ENCODE measurements around the gene ZFP62. TPM values are rescaled to one million over a fixed set of nuclear protein-coding genes. Genes with fewer than 3 reads are reported as not detected.

Gene ZFP62
- total RNA-seq, 4 donors from 2014 or later, result 8.5 to 43.6 (median 34.6) TPM

- Histone ChIP-seq H3K27me3 (no peaks in the 10 kb centered on the region), H3K36me3 (no peaks in the 10 kb centered on the region), H3K4me1 (peaks cover 0 to 10% of the 10 kb centered on the region in 2 donors), H3K9me3 (no peaks in the 10 kb centered on the region), H3K4me3 (no peak overlapping the region), H3K27ac (peak overlapping the region; percentile 72 to 86)
- intact Hi-C loops (cut with DNase I; ENCODE audit: low total_unique reads), result no loop called here
- TF ChIP-seq POLR2A (IDR thresholded peaks at IDR 0.05), result no peak
- TF ChIP-seq CTCF (IDR thresholded peaks at IDR 0.05), result no peak
- DNase-seq, result peak; percentile 59 to 71
Observed at GRCh38 chr5:180824630-180825476, 36.2 kb downstream of the ZFP62 start.

GRCh38 chr5:180823940-180824629 is 37.0 kb downstream of the ZFP62 start:
- H3K4me1 ChIP-seq, result peaks cover 0 to 10% of the 10 kb centered on the region in 2 donors
- TF ChIP-seq CTCF (IDR thresholded peaks at IDR 0.05) (no peak), POLR2A (IDR thresholded peaks at IDR 0.05) (no peak)
- intact Hi-C loops (cut with DNase I; ENCODE audit: low total_unique reads), result no loop called here
- no peaks in the 10 kb centered on the region for H3K36me3 ChIP-seq
- H3K9me3 ChIP-seq, result no peaks in the 10 kb centered on the region
- H3K27ac ChIP-seq, result peak overlapping the region; percentile 72 to 86
- DNase-seq, result no peak
- H3K27me3 ChIP-seq, result no peaks in the 10 kb centered on the region
- H3K4me3 ChIP-seq, result no peak overlapping the region

DNA sequence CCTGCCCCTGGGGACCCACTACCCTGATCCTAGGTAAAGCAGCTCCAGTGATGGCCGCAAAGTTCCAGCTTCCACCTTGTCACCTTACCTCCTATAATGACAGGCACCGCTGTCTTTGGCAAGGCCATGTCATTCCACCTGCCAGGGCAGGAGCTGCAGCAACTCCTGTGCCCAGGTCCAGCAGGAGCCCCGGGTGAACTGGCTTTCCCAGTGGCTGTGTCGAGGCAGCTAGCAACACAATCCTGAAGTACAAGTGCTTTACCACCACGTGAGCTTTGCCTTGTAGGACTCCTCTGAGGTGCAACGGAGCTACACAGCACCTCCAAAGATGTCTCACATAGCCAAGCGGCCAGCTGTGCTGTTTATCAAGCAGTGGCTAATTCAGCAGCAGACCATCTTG is 37.7 kb downstream of the ZFP62 start:
- peaks cover 0 to 10% of the 10 kb centered on the region in 2 donors for H3K4me1 ChIP-seq

GRCh38 chr5:180821538-180821937 is 39.5 kb downstream of the ZFP62 start:
- no peak for DNase-seq
- Histone ChIP-seq H3K27ac (peak overlapping the region; percentile 45 to 86), H3K4me3 (no peak overlapping the region), H3K4me1 (peaks cover 10 to 14% of the 10 kb centered on the region in 2 donors), H3K36me3 (no peaks in the 10 kb centered on the region), H3K9me3 (no peaks in the 10 kb centered on the region), H3K27me3 (no peaks in the 10 kb centered on the region)
- intact Hi-C loops (cut with DNase I; ENCODE audit: low total_unique reads), result no loop called here
- no peak for TF ChIP-seq CTCF (IDR thresholded peaks at IDR 0.05)
- TF ChIP-seq POLR2A (IDR thresholded peaks at IDR 0.05), result no peak

More for the DNA sequence above, 37.7 kb downstream of the ZFP62 start:
- no peaks in the 10 kb centered on the region for H3K9me3 ChIP-seq
- TF ChIP-seq CTCF (IDR thresholded peaks at IDR 0.05) (no peak), POLR2A (IDR thresholded peaks at IDR 0.05) (no peak)
- H3K36me3 ChIP-seq, result no peaks in the 10 kb centered on the region
- DNase-seq, result no peak
- H3K27ac ChIP-seq, result peak overlapping the region in 1 of 2 donors; percentile 86
- no peak overlapping the region for H3K4me3 ChIP-seq
- no peaks in the 10 kb centered on the region for H3K27me3 ChIP-seq
- intact Hi-C loops (cut with DNase I; ENCODE audit: low total_unique reads), result no loop called here

DNA sequence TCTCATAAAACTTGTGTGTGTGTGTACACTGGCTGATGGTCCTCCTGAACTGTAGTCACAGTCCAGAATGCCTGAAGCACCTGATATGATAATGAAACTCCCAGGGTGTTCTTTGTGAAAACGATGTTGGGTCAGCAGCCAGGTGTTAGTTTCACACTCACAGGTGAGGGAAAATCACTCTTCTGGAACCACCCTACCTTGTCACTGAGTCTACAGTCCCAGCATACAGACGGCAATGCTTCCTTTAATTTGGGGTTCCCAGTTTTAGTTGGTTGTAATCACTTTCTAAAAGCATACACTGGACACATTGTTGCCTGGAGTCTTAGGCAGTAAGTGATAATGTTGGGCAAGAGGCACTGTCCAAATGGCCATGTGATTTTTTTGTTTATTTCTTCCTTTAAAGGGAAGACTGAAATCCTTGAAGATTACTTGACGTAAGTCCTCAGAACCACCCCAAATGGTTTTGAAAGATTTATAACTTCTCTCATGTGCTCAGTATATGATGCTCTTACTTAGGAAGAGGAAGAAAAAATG is 40.2 kb downstream of the ZFP62 start:
- TF ChIP-seq CTCF (IDR thresholded peaks at IDR 0.05) (no peak), POLR2A (IDR thresholded peaks at IDR 0.05) (peak in 1 of 2 donors; percentile 50)
- H3K4me1 ChIP-seq, result peaks cover 10 to 11% of the 10 kb centered on the region in 2 donors

More for the DNA sequence above, 40.2 kb downstream of the ZFP62 start:
- no peak for DNase-seq
- Histone ChIP-seq H3K27ac (peak overlapping the region; percentile 84 to 86), H3K9me3 (no peaks in the 10 kb centered on the region), H3K4me3 (no peak overlapping the region), H3K36me3 (no peaks in the 10 kb centered on the region), H3K27me3 (no peaks in the 10 kb centered on the region)
- intact Hi-C loops (cut with DNase I; ENCODE audit: low total_unique reads), result no loop called here

Data from uterus (tissue), 4 donors.